ENCODE measurements around the gene TRIO.
"Not testable (repeated sequence)": the region's sequence is repeated elsewhere in the genome, so short reads cannot be mapped to it uniquely, and the experiment has no call there.

TRIO gene

DNA sequence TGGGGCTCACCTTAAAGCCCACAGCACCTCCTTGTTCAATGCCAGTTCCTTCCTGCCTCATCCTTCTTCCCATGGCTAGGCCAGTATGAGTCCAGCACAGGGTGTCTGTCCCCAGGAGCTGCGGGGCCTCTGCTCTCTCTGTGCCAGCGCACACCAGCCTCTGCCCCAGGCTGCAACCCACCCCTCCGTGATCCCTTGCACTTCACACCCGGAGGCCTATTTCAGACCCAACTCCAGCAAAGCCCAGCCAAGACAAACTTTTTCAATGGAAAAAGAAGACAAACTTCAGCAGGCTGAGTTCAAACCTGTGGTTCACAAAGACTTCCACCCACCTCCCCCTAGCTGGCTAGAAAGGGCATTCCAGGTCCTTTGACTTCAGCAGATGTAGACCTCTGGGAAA, 382.3 kb downstream of the TRIO start:
- DNase-seq: no peak

- DNase-seq: no peak
Observed at GRCh38 chr5:14526493-14526892, 383.4 kb downstream of the TRIO start.

- no peak for DNase-seq
Observed at GRCh38 chr5:14528115-14528514, 385.0 kb downstream of the TRIO start.

DNA sequence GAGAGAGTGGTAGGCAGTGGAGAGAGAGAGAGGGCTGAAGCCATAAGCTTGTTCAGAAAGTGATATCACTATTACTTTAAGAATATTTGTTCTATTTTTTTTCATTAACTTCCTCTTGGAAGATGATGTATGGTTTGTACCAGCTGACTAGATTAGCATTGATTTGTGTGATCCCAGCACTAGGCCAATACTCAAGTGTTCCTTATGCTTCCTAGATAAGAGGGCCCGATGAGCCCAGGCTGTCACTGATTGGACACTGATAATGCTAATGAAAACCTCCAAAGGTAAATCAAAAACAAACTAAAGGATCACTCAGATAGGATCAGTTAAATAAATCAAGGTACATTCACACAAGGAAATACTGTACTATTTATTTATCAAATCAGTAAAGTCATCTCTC, 385.8 kb downstream of the TRIO start:
- no peak for DNase-seq

GRCh38 chr5:14531668-14532067, 388.5 kb downstream of the TRIO start:
- DNase-seq: no peak

GRCh38 chr5:14532180-14532579, 389.0 kb downstream of the TRIO start:
- DNase-seq: no peak

DNA sequence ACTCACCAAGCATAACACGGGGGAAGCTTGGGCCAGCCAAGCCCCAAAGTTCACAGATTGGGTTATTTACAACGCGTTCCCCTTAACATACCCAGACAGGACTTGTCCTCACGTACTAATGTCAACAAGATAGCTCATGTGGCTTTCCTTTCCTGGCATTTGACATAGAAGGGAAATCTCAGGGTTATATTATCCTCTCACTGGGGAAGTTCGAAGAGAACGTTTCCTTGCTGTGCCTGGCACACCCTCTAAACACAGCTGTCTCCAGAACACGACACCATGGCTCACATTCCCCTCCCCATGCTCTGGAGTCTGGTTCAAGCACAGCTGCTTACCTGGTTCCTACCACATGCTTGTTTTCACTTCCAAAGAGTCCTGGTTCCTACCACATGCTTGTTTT, 391.6 kb downstream of the TRIO start:
- no peak for DNase-seq

DNA sequence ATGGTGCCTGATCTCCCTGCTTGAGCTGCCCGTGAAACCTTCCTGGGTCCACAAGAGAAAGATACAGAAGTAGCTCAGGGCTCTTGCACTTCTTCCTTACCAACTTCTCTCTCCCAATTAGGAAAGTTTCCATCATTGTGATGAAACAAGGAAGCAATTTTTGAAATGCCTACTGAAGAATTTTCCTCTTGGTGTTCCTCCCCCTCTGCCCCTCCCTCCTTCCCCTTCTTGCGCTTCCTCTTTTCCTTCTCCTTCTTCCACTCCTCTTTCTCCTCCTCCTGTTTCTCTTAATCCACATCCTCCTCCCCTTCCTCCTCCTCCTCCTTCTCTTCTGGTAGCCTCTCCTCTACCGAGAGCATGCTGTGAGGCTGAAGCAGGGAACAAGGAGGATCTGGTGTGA, 402.2 kb downstream of the TRIO start:
- DNase-seq: no peak

DNA sequence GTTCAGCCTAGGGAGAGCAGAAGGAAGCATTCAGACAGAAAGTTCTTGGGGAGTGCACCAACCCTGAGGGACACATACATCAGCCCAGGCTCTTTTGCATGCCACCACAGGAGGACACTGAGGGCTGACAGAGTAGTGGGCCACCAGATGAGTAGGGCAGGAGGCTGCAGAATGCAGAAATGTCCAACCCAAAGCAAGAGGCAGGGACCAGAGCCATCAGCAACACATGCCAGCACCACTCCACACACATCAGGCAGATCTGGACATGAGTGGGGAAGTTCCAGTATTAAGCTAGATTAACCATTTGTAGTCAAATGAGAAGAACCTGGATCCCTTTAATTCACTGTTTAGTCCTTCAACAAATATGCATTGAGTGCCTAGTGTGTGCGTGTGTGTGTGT, 402.7 kb downstream of the TRIO start:
- no peak for DNase-seq

DNA sequence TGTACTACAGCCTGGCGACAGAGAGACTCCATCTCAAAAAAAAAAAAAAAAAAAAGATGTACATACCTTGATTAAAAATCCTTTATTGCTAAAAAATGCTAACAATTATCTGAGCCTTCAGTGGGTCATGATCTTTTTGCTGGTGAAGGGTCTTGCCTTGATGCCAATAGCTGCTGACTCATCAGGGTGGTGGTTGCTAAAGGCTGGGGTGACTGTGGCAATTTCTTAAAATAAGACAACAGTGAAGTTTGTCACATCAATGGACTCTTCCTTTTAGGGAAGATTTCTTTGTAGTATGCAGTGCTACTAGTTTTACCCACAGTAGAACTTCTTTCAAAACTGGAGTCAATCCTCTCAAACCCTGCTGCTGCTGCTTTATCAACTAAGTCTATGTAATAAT, 404.5 kb downstream of the TRIO start:
- DNase-seq: no peak

DNA sequence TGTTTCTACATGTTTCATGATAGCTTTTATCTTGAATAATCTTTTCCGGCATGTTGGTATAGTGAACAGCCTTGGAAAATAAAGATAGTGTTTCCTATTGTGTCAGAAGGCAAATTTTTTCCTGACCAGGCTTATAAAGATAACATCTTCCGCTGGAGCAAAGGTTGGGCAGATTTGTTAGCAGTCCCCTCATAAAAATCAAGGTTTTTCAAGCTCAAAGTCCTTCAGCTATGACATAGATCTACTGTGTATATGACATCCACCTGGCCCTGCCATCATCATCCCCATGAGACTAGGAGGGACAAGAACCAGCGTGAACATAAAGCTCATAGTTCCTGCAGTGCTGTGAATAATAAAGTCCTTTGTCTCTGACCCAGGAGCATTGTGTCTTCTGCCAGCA, 408.1 kb downstream of the TRIO start:
- peak; percentile 14 for DNase-seq

GRCh38 chr5:14552017-14552416, 408.9 kb downstream of the TRIO start:
- DNase-seq: no peak

GRCh38 chr5:14554288-14554687, 411.1 kb downstream of the TRIO start:
- DNase-seq: not testable (repeated sequence)

- no peak for DNase-seq
Observed at GRCh38 chr5:14556015-14556414, 412.9 kb downstream of the TRIO start.

DNA sequence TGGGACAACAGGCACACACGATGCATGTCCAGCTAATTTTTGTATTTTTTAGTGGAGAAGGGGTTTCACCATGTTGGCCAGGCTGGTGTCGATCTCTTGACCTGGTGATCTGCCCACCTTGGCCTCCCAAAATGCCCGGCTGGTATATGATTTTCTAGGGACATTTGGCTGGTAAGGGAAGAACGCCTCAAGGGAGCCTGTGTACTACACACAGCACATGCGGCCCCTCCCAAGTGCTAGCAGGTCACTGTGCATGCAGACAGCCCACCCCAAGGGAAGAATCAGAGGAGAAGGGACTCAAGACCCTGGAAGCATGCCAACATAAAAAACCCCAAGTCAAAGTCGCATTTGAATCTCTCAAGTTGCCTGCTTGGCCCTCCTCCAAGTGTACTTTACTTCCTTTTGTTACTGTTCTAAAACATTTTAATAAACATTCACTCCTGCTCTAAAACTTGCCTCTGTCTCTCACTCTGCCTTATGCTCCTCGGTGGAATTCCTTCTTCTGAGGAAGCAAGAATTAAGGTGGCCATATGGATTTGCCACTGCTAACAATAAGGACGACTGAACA, 414.1 kb downstream of the TRIO start:
- DNase-seq: no peak

- peak; percentile 4 for DNase-seq
Observed at GRCh38 chr5:14557791-14558415, 414.8 kb downstream of the TRIO start.

All from NCI-H146 (cell line).